DMS153 (cell line): Measurements from ENCODE around the gene AHSG.
"Not testable (repeated sequence)": the region's sequence is repeated elsewhere in the genome, so short reads cannot be mapped to it uniquely, and the experiment has no call there.

ENCODE experiments used
- DNase-seq: peaks from one replicate; lab custom pipeline; 2025; lab: John Stamatoyannopoulos, UW

AHSG gene

GRCh38 chr3:186617036-186617946, 4.4 kb downstream of the AHSG start:
- peak; percentile 64 for DNase-seq

- DNase-seq, result no peak
These were observed 5.6 kb downstream of the AHSG start for GRCh38 chr3:186618318-186618938.

GRCh38 chr3:186619787-186620212, 6.9 kb downstream of the AHSG start:
- no peak for DNase-seq

- DNase-seq, result no peak
These were observed 7.6 kb downstream of the AHSG start for GRCh38 chr3:186620213-186621092.

GRCh38 chr3:186621894-186622650, 9.2 kb downstream of the AHSG start:
- DNase-seq, result no peak

GRCh38 chr3:186622651-186623310, 9.9 kb downstream of the AHSG start:
- no peak for DNase-seq

GRCh38 chr3:186624598-186624997, 11.7 kb downstream of the AHSG start:
- DNase-seq, result no peak

GRCh38 chr3:186625600-186626042, 12.8 kb downstream of the AHSG start:
- no peak for DNase-seq

GRCh38 chr3:186626254-186626847, 13.5 kb downstream of the AHSG start:
- no peak for DNase-seq

GRCh38 chr3:186627852-186628414, 15.1 kb downstream of the AHSG start:
- DNase-seq, result no peak

GRCh38 chr3:186628756-186629155, 15.9 kb downstream of the AHSG start:
- no peak for DNase-seq

GRCh38 chr3:186630950-186631641, 18.2 kb downstream of the AHSG start:
- no peak for DNase-seq

GRCh38 chr3:186633481-186633880, 20.6 kb downstream of the AHSG start:
- no peak for DNase-seq

GRCh38 chr3:186634207-186634606, 21.3 kb downstream of the AHSG start:
- not testable (repeated sequence) for DNase-seq

- DNase-seq, result peak; percentile 13
These were observed 22.7 kb downstream of the AHSG start for GRCh38 chr3:186635532-186635931.

GRCh38 chr3:186636536-186636935, 23.7 kb downstream of the AHSG start:
- no peak for DNase-seq

GRCh38 chr3:186637686-186638085, 24.8 kb downstream of the AHSG start:
- no peak for DNase-seq

- DNase-seq, result peak; percentile 52
These were observed 25.4 kb downstream of the AHSG start for GRCh38 chr3:186638259-186638658.

- no peak for DNase-seq
These were observed 27.1 kb downstream of the AHSG start, which contains the start of gene FETUB for GRCh38 chr3:186639778-186640472. Gene FETUB (plus strand): TSS chr3:186640399. CDS start chr3:186640461, 62 bp downstream.
